AG09309 (cell line): ENCODE results near the gene RAB39A.
A peak's percentile ranks its signal among the peaks of the same experiment; 100 is the strongest.
"Not testable (repeated sequence)": the region's sequence is repeated elsewhere in the genome, so short reads cannot be mapped to it uniquely, and the experiment has no call there.

Experiments used
- DNase-seq: peaks from one replicate; pipeline ENCODE4 v3.0.0-alpha.2; 2010; ENCODE audit warnings: low read depth
- H3K4me3 ChIP-seq: 2 replicates; pipeline ENCODE4 v1.5.1; 2011; ENCODE audit warnings: mild to moderate bottlenecking, low read depth, low read length, moderate library complexity; ENCODE audit not compliant: control insufficient read depth
- CTCF ChIP-seq: IDR thresholded peaks from 2 replicates; pipeline ENCODE4 v1.5.1; 2011; ENCODE audit warnings: mild to moderate bottlenecking, low read depth, low read length, inconsistent platforms; ENCODE audit not compliant: insufficient read depth, control insufficient read depth; ENCODE audit errors: missing control alignments

RAB39A gene

GRCh38 chr11:107916671-107917241 is 11.5 kb upstream of the RAB39A start:
- TF ChIP-seq CTCF = peak; percentile 58
- no peak overlapping the region for H3K4me3 ChIP-seq
- no peak for DNase-seq

GRCh38 chr11:107921997-107922396 is 6.3 kb upstream of the RAB39A start:
- DNase-seq = no peak
- H3K4me3 ChIP-seq = no peak overlapping the region
- TF ChIP-seq CTCF = no peak

GRCh38 chr11:107923519-107923918 is 4.7 kb upstream of the RAB39A start:
- DNase-seq, H3K4me3 ChIP-seq: not testable (repeated sequence)

DNA sequence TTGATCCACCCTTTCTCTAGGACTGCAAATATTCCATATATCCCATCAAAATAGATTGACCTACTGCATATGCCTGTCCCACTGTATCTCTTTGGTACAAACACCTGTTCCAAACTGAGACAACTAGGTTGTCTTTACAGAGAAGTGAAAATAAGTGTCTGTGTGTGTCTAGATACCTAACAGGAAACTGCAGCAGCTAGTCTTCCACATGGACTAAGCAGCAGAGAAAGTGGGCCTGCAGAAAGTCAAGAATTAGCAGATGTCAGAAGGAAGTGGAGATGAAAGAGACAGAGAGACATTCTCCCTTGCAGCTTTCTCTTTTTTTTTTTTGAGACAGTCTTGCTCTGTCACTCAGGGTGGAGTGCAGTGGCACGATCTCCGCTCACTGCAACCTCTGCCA is 3.9 kb upstream of the RAB39A start:
- no peak for DNase-seq
- TF ChIP-seq CTCF = no peak
- no peak overlapping the region for H3K4me3 ChIP-seq

GRCh38 chr11:107927559-107927958 is 689 bp upstream of the RAB39A start:
- TF ChIP-seq CTCF = no peak
- no peak for DNase-seq
- no peak overlapping the region for H3K4me3 ChIP-seq

- peak overlapping the region; percentile 23 for H3K4me3 ChIP-seq
- TF ChIP-seq CTCF = no peak
- DNase-seq = no peak
Measured at GRCh38 chr11:107928767-107929507, 689 bp downstream of the RAB39A start.

DNA sequence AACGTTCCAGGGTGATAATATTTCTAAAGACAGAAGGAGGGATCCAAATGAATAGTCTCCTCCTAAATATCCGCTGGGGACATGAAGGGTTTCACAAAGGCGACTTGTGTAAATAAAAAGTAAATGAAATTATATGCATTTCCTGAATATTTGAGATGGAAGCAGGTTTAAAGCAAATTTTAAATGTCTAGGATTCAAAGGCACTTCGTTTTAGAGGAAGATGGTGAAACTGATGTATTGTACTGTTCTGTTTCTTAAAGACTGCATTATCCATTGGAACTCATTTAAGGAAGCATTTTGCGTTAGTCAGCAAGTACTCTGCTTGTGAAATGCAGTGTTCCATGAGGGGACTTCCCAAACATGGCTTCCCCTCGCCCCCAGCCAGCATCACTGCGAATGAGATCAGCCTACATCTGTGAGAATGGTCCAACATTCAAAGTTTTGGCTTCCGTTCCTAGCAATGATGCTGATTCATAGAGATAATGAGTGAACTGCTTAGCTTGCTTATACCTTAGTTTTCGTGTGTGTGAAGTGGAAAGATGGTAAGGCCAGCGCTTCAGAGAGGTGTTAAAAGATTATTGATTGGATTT is 1.5 kb downstream of the RAB39A start:
- H3K4me3 ChIP-seq = no peak overlapping the region
- no peak for TF ChIP-seq CTCF
- DNase-seq = no peak
